ENCODE results near the gene LRRC36.

LRRC36 gene

GRCh38 chr16:67284699-67285646 lies 41.6 kb upstream of the LRRC36 start:
- H3K4me3 ChIP-seq (ENCODE audit: low read depth, low read length): no peak overlapping the region
- no peak for TF ChIP-seq CTCF (IDR thresholded peaks at IDR 0.05; ENCODE audit: borderline replicate concordance, insufficient read depth, low read depth, low read length)

- no peak for TF ChIP-seq CTCF (IDR thresholded peaks at IDR 0.05; ENCODE audit: borderline replicate concordance, insufficient read depth, low read depth, low read length)
- no peak overlapping the region for H3K4me3 ChIP-seq (ENCODE audit: low read depth, low read length)
These were observed 40.0 kb upstream of the LRRC36 start for GRCh38 chr16:67286441-67287235.

GRCh38 chr16:67287960-67288359 lies 38.7 kb upstream of the LRRC36 start:
- no peak overlapping the region for H3K4me3 ChIP-seq (ENCODE audit: low read depth, low read length)
- TF ChIP-seq CTCF (IDR thresholded peaks at IDR 0.05; ENCODE audit: borderline replicate concordance, insufficient read depth, low read depth, low read length): no peak

- no peak for TF ChIP-seq CTCF (IDR thresholded peaks at IDR 0.05; ENCODE audit: borderline replicate concordance, insufficient read depth, low read depth, low read length)
- H3K4me3 ChIP-seq (ENCODE audit: low read depth, low read length): no peak overlapping the region
These were observed 35.2 kb upstream of the LRRC36 start for GRCh38 chr16:67291461-67291860.

- TF ChIP-seq CTCF (IDR thresholded peaks at IDR 0.05; ENCODE audit: borderline replicate concordance, insufficient read depth, low read depth, low read length): no peak
- H3K4me3 ChIP-seq (ENCODE audit: low read depth, low read length): no peak overlapping the region
These were observed 32.4 kb upstream of the LRRC36 start for GRCh38 chr16:67294171-67294757.

GRCh38 chr16:67294938-67295361 lies 31.7 kb upstream of the LRRC36 start:
- H3K4me3 ChIP-seq (ENCODE audit: low read depth, low read length): no peak overlapping the region
- no peak for TF ChIP-seq CTCF (IDR thresholded peaks at IDR 0.05; ENCODE audit: borderline replicate concordance, insufficient read depth, low read depth, low read length)

All from GM12875 (cell line).